GM23248 (cell line): ENCODE data around the gene ALKBH4. TPM values are rescaled to one million over a fixed set of nuclear protein-coding genes. Genes with fewer than 3 reads are reported as not detected.
"Not testable (repeated sequence)": the region's sequence is repeated elsewhere in the genome, so short reads cannot be mapped to it uniquely, and the experiment has no call there.

Source experiments
- DNase-seq: peaks from one replicate; pipeline ENCODE4 v3.0.0-alpha.2; 2015
- H2AFZ ChIP-seq: fragments of 200-600 bp; sonication (generic); 2 replicates; pipeline ENCODE4 v1.6.1; 2016; ENCODE audit warnings: antibody characterized with exemption
- H3F3A ChIP-seq: fragments of 200-600 bp; sonication (generic); 2 replicates; pipeline ENCODE4 v1.6.1; 2016; ENCODE audit warnings: mild to moderate bottlenecking, antibody characterized with exemption, mixed run types; ENCODE audit not compliant: insufficient read depth
- H3K27ac ChIP-seq: fragments of 200-600 bp; sonication (generic); 2 replicates; pipeline ENCODE4 v1.5.1; 2016; ENCODE audit warnings: mild to moderate bottlenecking
- H3K27me3 ChIP-seq: fragments of 200-600 bp; sonication (generic); replicated peaks from 2 replicates; pipeline ENCODE4 v1.6.1; 2016; ENCODE audit warnings: mild to moderate bottlenecking; ENCODE audit not compliant: insufficient read depth
- H3K36me3 ChIP-seq: fragments of 200-600 bp; sonication (generic); 2 replicates; pipeline ENCODE4 v1.6.1; 2016; ENCODE audit warnings: low read depth, mild to moderate bottlenecking
- H3K4me1 ChIP-seq: fragments of 200-600 bp; sonication (generic); 2 replicates; pipeline ENCODE4 v1.6.1; 2016; ENCODE audit warnings: mild to moderate bottlenecking; ENCODE audit not compliant: insufficient read depth
- H3K4me2 ChIP-seq: fragments of 200-600 bp; sonication (generic); one replicate; pipeline ENCODE4 v1.6.1; 2016; ENCODE audit warnings: mild to moderate bottlenecking; ENCODE audit not compliant: unreplicated experiment
- H3K4me3 ChIP-seq: fragments of 200-600 bp; sonication (generic); 2 replicates; pipeline ENCODE4 v1.5.1; 2016; ENCODE audit warnings: mild to moderate bottlenecking
- H3K79me2 ChIP-seq: fragments of 200-600 bp; sonication (generic); 2 replicates; pipeline ENCODE4 v1.6.1; 2016; ENCODE audit warnings: mild to moderate bottlenecking; ENCODE audit not compliant: insufficient read depth
- H3K9ac ChIP-seq: fragments of 200-600 bp; sonication (generic); 2 replicates; pipeline ENCODE4 v1.6.1; 2016; ENCODE audit warnings: mild to moderate bottlenecking
- H3K9me2 ChIP-seq: fragments of 200-600 bp; sonication (generic); 2 replicates; pipeline ENCODE4 v1.6.1; 2016; ENCODE audit warnings: mixed run types, mild to moderate bottlenecking, moderate library complexity; ENCODE audit not compliant: insufficient read depth
- H3K9me3 ChIP-seq: fragments of 200-600 bp; sonication (generic); one replicate; pipeline ENCODE4 v1.6.1; 2017; ENCODE audit warnings: low read depth
- H4K20me1 ChIP-seq: fragments of 200-600 bp; sonication (generic); 2 replicates; pipeline ENCODE4 v1.6.0; 2016; ENCODE audit not compliant: insufficient read depth
- EZH2 ChIP-seq: fragments of 200-600 bp; sonication (generic); IDR thresholded peaks from 2 replicates; pipeline ENCODE4 v1.6.1; 2018; ENCODE audit warnings: antibody characterized with exemption, mild to moderate bottlenecking; ENCODE audit not compliant: insufficient read depth, poor library complexity, severe bottlenecking
- EZH2phosphoT487 ChIP-seq: fragments of 200-600 bp; sonication (generic); IDR thresholded peaks from 2 replicates; pipeline ENCODE4 v1.6.1; 2018; ENCODE audit warnings: antibody characterized with exemption, moderate library complexity, mild to moderate bottlenecking, low read depth; ENCODE audit not compliant: insufficient read depth
- WGBS, 2 experiments: methylation state at CpG; one replicate each; pipeline ENCODE4 v1.1.6; 2015 to 2017; ENCODE audit warnings: low lambda C conversion rate in 2 of 2, low coverage in 1 of 2; ENCODE audit errors: missing lambda C conversion rate in 2 of 2; 5-methylcytosine and 5-hydroxymethylcytosine counted together
- in situ Hi-C: fragments of 300-500 bp; cut with MboI; formaldehyde crosslinking; loops from 2 replicates; pipeline ENCODE4 v1.15.0; 2020
- polyA plus RNA-seq: library from polyadenylated mRNA; unstranded; fragments of >200 nt; fragmentation: Nextera tagmentation; extraction: Ambion mirVana; gene quantifications from 2 replicates; pipeline ENCODE4 v1.2.1, GENCODE V29; 2016
- total RNA-seq: library from RNA; depleted of rRNA; stranded (reverse); fragments of >200 nt; shearing (Covaris generic); gene quantifications from 2 replicates; pipeline ENCODE4 v1.2.3, GENCODE V29; 2014

ALKBH4 gene
- total and polyA plus RNA-seq, 2 experiments from 2014 or later: 13.9 to 16.3 TPM

GRCh38 chr7:102459221-102459844 lies 5.3 kb downstream of the ALKBH4 start:
- no peak overlapping the region for H3K27ac ChIP-seq
- no peak overlapping the region for H3K4me2 ChIP-seq
- TF ChIP-seq EZH2 (no peak), EZH2phosphoT487 (no peak)
- no peak for DNase-seq
- 0 out of 2 replicates have a peak, but pooled peaks cover 7% of the 10 kb centered on the region for H3K4me1 ChIP-seq
- no peaks in the 10 kb centered on the region for H3K36me3 ChIP-seq
- no peak overlapping the region for H2AFZ ChIP-seq
- H4K20me1 ChIP-seq: no peaks in the 10 kb centered on the region
- no peak overlapping the region for H3K9ac ChIP-seq
- H3K79me2 ChIP-seq: peaks cover 30% of the 10 kb centered on the region
- no peaks in the 10 kb centered on the region for H3K9me3 ChIP-seq
- in situ Hi-C loops: no loop called here
- 93 to 94% methylated on average over 17 to 24 of the region's 24 CpGs for WGBS, 2 experiments
- no peaks in the 10 kb centered on the region for H3K27me3 ChIP-seq
- H3F3A ChIP-seq: no peaks in the 10 kb centered on the region
- no peaks in the 10 kb centered on the region for H3K9me2 ChIP-seq
- no peak overlapping the region for H3K4me3 ChIP-seq

GRCh38 chr7:102457352-102457924 lies 7.2 kb downstream of the ALKBH4 start:
- no peak for DNase-seq
- TF ChIP-seq EZH2: no peak
- TF ChIP-seq EZH2phosphoT487: no peak
- Histone ChIP-seq H3K79me2 (peaks cover 11% of the 10 kb centered on the region), H3K27me3 (no peaks in the 10 kb centered on the region), H4K20me1 (no peaks in the 10 kb centered on the region), H3K4me1 (no peaks in the 10 kb centered on the region), H3K9me3 (no peaks in the 10 kb centered on the region), H2AFZ (no peak overlapping the region), H3K9ac (no peak overlapping the region), H3K27ac (no peak overlapping the region), H3K4me3 (no peak overlapping the region), H3K36me3 (no peaks in the 10 kb centered on the region), H3K9me2 (no peaks in the 10 kb centered on the region), H3K4me2 (no peak overlapping the region), H3F3A (no peaks in the 10 kb centered on the region)
- in situ Hi-C loops: no loop called here
- WGBS, 2 experiments: 83 to 86% methylated on average over 20 to 40 of the region's 40 CpGs

GRCh38 chr7:102456327-102456726 lies 8.3 kb downstream of the ALKBH4 start:
- no peaks in the 10 kb centered on the region for H3K4me1 ChIP-seq
- H3K79me2 ChIP-seq: no peaks in the 10 kb centered on the region
- H3K4me2 ChIP-seq: no peak overlapping the region
- no peaks in the 10 kb centered on the region for H3K27me3 ChIP-seq
- H2AFZ ChIP-seq: no peak overlapping the region
- H3K36me3 ChIP-seq: no peaks in the 10 kb centered on the region
- no peak overlapping the region for H3K9ac ChIP-seq
- H4K20me1 ChIP-seq: no peaks in the 10 kb centered on the region
- peak; percentile 29 for DNase-seq
- H3K9me3 ChIP-seq: no peaks in the 10 kb centered on the region
- 86 to 88% methylated on average over 10 of the region's 10 CpGs for WGBS, 2 experiments
- H3K4me3 ChIP-seq: no peak overlapping the region
- in situ Hi-C loops: no loop called here
- no peaks in the 10 kb centered on the region for H3F3A ChIP-seq
- H3K27ac ChIP-seq: no peak overlapping the region
- no peaks in the 10 kb centered on the region for H3K9me2 ChIP-seq
- no peak for TF ChIP-seq EZH2phosphoT487
- no peak for TF ChIP-seq EZH2

- Histone ChIP-seq H3K9me2 (no peaks in the 10 kb centered on the region), H3K9ac (no peak overlapping the region), H3K9me3 (no peaks in the 10 kb centered on the region), H3K36me3 (no peaks in the 10 kb centered on the region), H4K20me1 (no peaks in the 10 kb centered on the region), H3K27me3 (no peaks in the 10 kb centered on the region), H3K79me2 (no peaks in the 10 kb centered on the region), H3F3A (no peaks in the 10 kb centered on the region), H3K4me3 (no peak overlapping the region), H3K4me2 (no peak overlapping the region), H3K4me1 (no peaks in the 10 kb centered on the region), H2AFZ (no peak overlapping the region), H3K27ac (no peak overlapping the region)
- no peak for DNase-seq
- in situ Hi-C loops: no loop called here
- TF ChIP-seq EZH2 (no peak), EZH2phosphoT487 (no peak)
- WGBS, 2 experiments: 85 to 95% methylated on average over 11 of the region's 11 CpGs
Measured at GRCh38 chr7:102455596-102455995, 9.1 kb downstream of the ALKBH4 start.

GRCh38 chr7:102454932-102455331 lies 9.7 kb downstream of the ALKBH4 start:
- H3K27ac ChIP-seq, H2AFZ ChIP-seq, H3F3A ChIP-seq, H3K4me2 ChIP-seq, DNase-seq, H3K36me3 ChIP-seq, H4K20me1 ChIP-seq, H3K9ac ChIP-seq, H3K9me2 ChIP-seq, in situ Hi-C loops, H3K27me3 ChIP-seq, H3K79me2 ChIP-seq, H3K9me3 ChIP-seq, H3K4me1 ChIP-seq, H3K4me3 ChIP-seq: not testable (repeated sequence)
- 93 to 97% methylated on average over 10 of the region's 10 CpGs for WGBS, 2 experiments
